Measurements from ENCODE around the gene ATP8A2.

- TF ChIP-seq CTCF (IDR thresholded peaks at IDR 0.05; ENCODE audit: low read length) (no peak), EZH2 (optimal IDR thresholded peaks at IDR 0.05; ENCODE audit: low read depth, low read length) (no peak)
Observed at GRCh38 chr13:25753976-25754375, 382.2 kb downstream of the ATP8A2 start.

All from MM.1S (cell line).